Caco-2 (cell line): ENCODE measurements around the gene AMOTL1. TPM values are rescaled to one million over a fixed set of nuclear protein-coding genes. Genes with fewer than 3 reads are reported as not detected.

Experiments
- BruUV-seq: library from RNA; stranded (reverse); fragments of 400-500 nt; replicated peaks from 2 replicates; lab custom pipeline; 2021; lab: Mats Ljungman, UMichigan
- CTCF ChIA-PET: fragments of 300-600 bp; sonication (Branson Sonifier 250); formaldehyde crosslinking; loops from one replicate; lab custom pipeline; 2022; ENCODE audit warnings: antibody characterized with exemption; lab: Charles Lee
- POLR2A ChIA-PET: fragments of 300-600 bp; sonication (Branson Sonifier 250); formaldehyde crosslinking; loops from one replicate; lab custom pipeline; 2022; ENCODE audit warnings: antibody characterized with exemption; lab: Charles Lee
- DNase-seq, 2 experiments: peaks; one replicate each; pipeline versions ENCODE4 v3.0.0 to v3.0.0-alpha.2; 2020 to 2022
- H3K27me3 ChIP-seq: replicated peaks from 2 replicates; pipeline ENCODE4 v1.6.0; 2011; ENCODE audit warnings: low read length; ENCODE audit not compliant: control insufficient read depth, insufficient read depth
- H3K36me3 ChIP-seq: 2 replicates; pipeline ENCODE4 v1.5.1; 2011; ENCODE audit warnings: low read length; ENCODE audit not compliant: control insufficient read depth, insufficient read depth
- H3K4me1 ChIP-seq: fragments of 250-450 bp; sonication (Bioruptor Pico); 2 replicates; pipeline ENCODE4 v1.5.1; 2020; ENCODE audit warnings: mild to moderate bottlenecking
- H3K4me3 ChIP-seq: 2 replicates; pipeline ENCODE4 v1.5.1; 2011; ENCODE audit warnings: low read depth, mild to moderate bottlenecking, control low read depth, low read length
- H3K9me3 ChIP-seq: fragments of 250-450 bp; sonication (Bioruptor Pico); 2 replicates; pipeline ENCODE4 v1.5.1; 2020; ENCODE audit warnings: mild to moderate bottlenecking, moderate library complexity
- H3K27ac Mint-ChIP-seq: one replicate; pipeline ENCODE4 v1.8.0; 2022; ENCODE audit warnings: mixed read lengths; ENCODE audit not compliant: unreplicated experiment
- H3K27me3 Mint-ChIP-seq: one replicate; pipeline ENCODE4 v1.8.0; 2022; ENCODE audit warnings: mixed read lengths; ENCODE audit not compliant: insufficient read depth, unreplicated experiment
- H3K36me3 Mint-ChIP-seq: one replicate; pipeline ENCODE4 v1.8.0; 2022; ENCODE audit warnings: mild to moderate bottlenecking, mixed read lengths; ENCODE audit not compliant: insufficient read depth, unreplicated experiment
- H3K4me1 Mint-ChIP-seq: one replicate; pipeline ENCODE4 v1.8.0; 2022; ENCODE audit warnings: low read depth, mixed read lengths; ENCODE audit not compliant: unreplicated experiment
- H3K4me3 Mint-ChIP-seq: one replicate; pipeline ENCODE4 v1.8.0; 2022; ENCODE audit warnings: mild to moderate bottlenecking, moderate library complexity, mixed read lengths; ENCODE audit not compliant: unreplicated experiment
- H3K9me3 Mint-ChIP-seq: one replicate; pipeline ENCODE4 v1.8.0; 2022; ENCODE audit warnings: mixed read lengths; ENCODE audit not compliant: unreplicated experiment
- CTCF ChIP-seq, 2 experiments: fragments of 200-600 bp in 1 of 2; IDR thresholded peaks; 1 replicate in 1 of 2; 2 replicates in 1 of 2; pipeline versions ENCODE4 v1.5.1 to v1.8.0; 2011 to 2022; ENCODE audit warnings: antibody characterized with exemption in 1 of 2, control low read depth in 1 of 2, inconsistent platforms in 1 of 2, low read depth in 1 of 2, low read length in 1 of 2, mild to moderate bottlenecking in 1 of 2, moderate library complexity in 1 of 2; ENCODE audit not compliant: insufficient read depth in 1 of 2, severe bottlenecking in 1 of 2, unreplicated experiment in 1 of 2
- intact Hi-C: fragments of 100-400 bp; cut with micrococcal nuclease; formaldehyde crosslinking; loops from one replicate; pipeline ENCODE4 v1.10.0; 2022; ENCODE audit not compliant: unreplicated experiment
- total RNA-seq: library from RNA; stranded (reverse); gene quantifications from 2 replicates; pipeline ENCODE4 v1.2.3, GENCODE V29; 2022

Gene AMOTL1
- total RNA-seq, 1 experiment from 2014 or later = 60.8 TPM

DNA sequence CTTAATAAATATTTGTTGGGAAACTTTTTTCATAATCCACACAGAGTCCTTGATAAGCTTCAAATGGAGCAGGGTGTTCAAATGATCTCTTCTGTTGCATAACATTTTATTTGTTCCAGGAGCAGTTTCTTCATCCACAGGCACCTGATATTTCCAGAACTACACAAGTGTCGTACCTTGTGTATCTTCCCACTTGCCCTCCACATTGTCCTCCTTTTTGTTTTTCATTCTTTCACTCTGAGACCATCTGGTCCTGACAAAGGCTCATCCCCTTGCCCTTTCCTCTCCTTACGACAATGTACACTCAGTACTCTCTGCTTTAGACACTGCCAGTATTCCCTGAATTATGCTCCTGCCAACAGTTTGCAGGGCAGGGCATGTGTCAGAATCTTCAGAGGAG, 5.2 kb upstream of the AMOTL1 start:
- Mint-ChIP-seq H3K27ac (no peak overlapping the region), H3K4me3 (no peak overlapping the region), H3K36me3 (peaks cover 4% of the 10 kb centered on the region), H3K27me3 (no peaks in the 10 kb centered on the region), H3K4me1 (peaks cover 12% of the 10 kb centered on the region), H3K9me3 (no peaks in the 10 kb centered on the region)
- Histone ChIP-seq H3K9me3 (no peaks in the 10 kb centered on the region), H3K4me1 (peaks cover 38% of the 10 kb centered on the region), H3K36me3 (no peaks in the 10 kb centered on the region), H3K4me3 (no peak overlapping the region), H3K27me3 (no peaks in the 10 kb centered on the region)
- no TSS peak for BruUV-seq
- intact Hi-C loops = loop anchor here (1.0 kb wide), 2 partner anchors 22 to 140 kb away; no protein-coding TSS in a partner anchor
- ChIA-PET POLR2A (no interaction called here), CTCF (interaction anchor here (1.2 to 1.3 kb wide), 2 partner anchors 140 to 142 kb away, joined by 5 to 10 read pairs; no protein-coding TSS in a partner anchor)
- no peak for DNase-seq
- no peak for TF ChIP-seq CTCF (IDR thresholded peaks at IDR 0.05; ENCODE audit: insufficient read depth in 1 of 2, low read depth in 1 of 2, low read length in 1 of 2, severe bottlenecking in 1 of 2, unreplicated experiment in 1 of 2)

DNA sequence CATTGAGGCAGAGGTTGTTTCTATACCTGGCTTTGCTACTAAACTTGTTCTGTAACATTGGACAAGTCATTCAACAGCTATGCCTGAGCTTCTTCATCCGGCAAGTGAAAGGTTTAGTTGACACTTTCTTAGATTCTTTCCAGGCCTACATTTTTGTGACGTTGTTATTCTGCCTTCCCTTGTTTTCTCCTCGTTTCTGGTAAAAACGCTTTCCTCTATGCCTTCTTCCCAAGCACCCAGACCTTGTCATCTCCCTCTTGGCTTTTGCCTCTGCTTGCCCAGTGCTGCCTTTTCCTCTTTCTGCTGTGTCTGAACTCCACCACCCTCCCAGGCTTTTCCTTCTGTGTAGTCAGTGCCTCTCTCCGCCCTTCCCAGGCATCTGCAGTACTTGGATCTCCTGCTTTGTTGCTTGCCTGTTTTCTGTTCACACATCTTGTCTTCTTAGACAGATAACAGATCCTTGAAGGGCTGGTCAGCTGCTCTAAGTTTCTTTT, 1.4 kb upstream of the AMOTL1 start:
- ChIA-PET CTCF (interaction anchor here (3.4 kb wide), 1 partner anchor 144 kb away, joined by 24 read pairs; no protein-coding TSS in a partner anchor), POLR2A (no interaction called here)
- Histone ChIP-seq H3K27me3 (no peaks in the 10 kb centered on the region), H3K4me1 (peaks cover 38% of the 10 kb centered on the region), H3K9me3 (no peaks in the 10 kb centered on the region), H3K4me3 (no peak overlapping the region), H3K36me3 (no peaks in the 10 kb centered on the region)
- Mint-ChIP-seq H3K4me1 (peaks cover 15% of the 10 kb centered on the region), H3K27ac (no peak overlapping the region), H3K9me3 (peaks cover under 1% of the 10 kb centered on the region), H3K36me3 (peaks cover 5% of the 10 kb centered on the region), H3K27me3 (no peaks in the 10 kb centered on the region), H3K4me3 (no peak overlapping the region)
- intact Hi-C loops = loop anchor here (5.0 kb wide), 3 partner anchors 129 to 219 kb away; partner anchors contain the start of genes CWC15 and KDM4D
- DNase-seq = peak; percentile 52 to 69
- TF ChIP-seq CTCF (IDR thresholded peaks at IDR 0.05; ENCODE audit: insufficient read depth in 1 of 2, low read depth in 1 of 2, low read length in 1 of 2, severe bottlenecking in 1 of 2, unreplicated experiment in 1 of 2) = no peak
- no TSS peak for BruUV-seq

- H3K9me3 Mint-ChIP-seq = peaks cover 6% of the 10 kb centered on the region
- peaks cover 15% of the 10 kb centered on the region for H3K4me1 Mint-ChIP-seq
- H3K27me3 Mint-ChIP-seq = no peaks in the 10 kb centered on the region
- H3K27ac Mint-ChIP-seq = peak overlapping the region; percentile 84
- Histone ChIP-seq H3K27me3 (no peaks in the 10 kb centered on the region), H3K4me1 (peaks cover 38% of the 10 kb centered on the region), H3K4me3 (no peak overlapping the region), H3K9me3 (no peaks in the 10 kb centered on the region), H3K36me3 (no peaks in the 10 kb centered on the region)
- no TSS peak for BruUV-seq
- ChIA-PET POLR2A (interaction anchor here (1.2 kb wide), 2 partner anchors 206 to 300 kb away, joined by 4 read pairs; partner anchors contain the start of genes CWC15, KDM4D and SRSF8), CTCF (interaction anchor here (1.4 to 3.4 kb wide), 3 partner anchors 66 to 144 kb away, joined by 3 to 24 read pairs (median 6); no protein-coding TSS in a partner anchor)
- intact Hi-C loops = loop anchor here (5.0 kb wide), 3 partner anchors 130 to 220 kb away; partner anchors contain the start of genes CWC15 and KDM4D
- no peak for TF ChIP-seq CTCF (IDR thresholded peaks at IDR 0.05; ENCODE audit: insufficient read depth in 1 of 2, low read depth in 1 of 2, low read length in 1 of 2, severe bottlenecking in 1 of 2, unreplicated experiment in 1 of 2)
- H3K36me3 Mint-ChIP-seq = peaks cover 5% of the 10 kb centered on the region
- no peak overlapping the region for H3K4me3 Mint-ChIP-seq
- no peak for DNase-seq
Observed at GRCh38 chr11:94767291-94767690, 865 bp upstream of the AMOTL1 start.
